Activated T-helper 1 cell treated with anti-CD3 and anti-CD28 coated beads, Interleukin-12 subunit alpha, Interleukin-12 subunit beta, Interleukin-2, Interleukin-4 antibody, amounts not matched to agents 30 ng/mL and 10 ng/mL and 1 ng/mL, durations not matched to agents 14 hours and 24 hours and 36 hours (primary cell): ENCODE results near the gene SORD. TPM values are rescaled to one million over a fixed set of nuclear protein-coding genes. Genes with fewer than 3 reads are reported as not detected.

Experiments used
- DNase-seq: peaks from one replicate; pipeline ENCODE4 v3.0.0; 2021; ENCODE audit warnings: low spot score
- H3K27ac Mint-ChIP-seq: one replicate; pipeline ENCODE4 v1.8.0; 2021; ENCODE audit warnings: mild to moderate bottlenecking, mixed read lengths
- H3K27me3 Mint-ChIP-seq: one replicate; pipeline ENCODE4 v1.8.0; 2022; ENCODE audit warnings: mild to moderate bottlenecking, moderate library complexity, mixed read lengths; ENCODE audit not compliant: insufficient read depth
- H3K36me3 Mint-ChIP-seq: one replicate; pipeline ENCODE4 v1.8.0; 2021; ENCODE audit warnings: low read depth, mixed read lengths
- H3K4me1 Mint-ChIP-seq: one replicate; pipeline ENCODE4 v1.8.0; 2021; ENCODE audit warnings: low read depth, mixed read lengths
- H3K4me3 Mint-ChIP-seq: one replicate; pipeline ENCODE4 v1.8.0; 2021; ENCODE audit warnings: mild to moderate bottlenecking, moderate library complexity, mixed read lengths
- H3K9me3 Mint-ChIP-seq: one replicate; pipeline ENCODE4 v1.8.0; 2021; ENCODE audit warnings: mixed read lengths
- intact Hi-C: fragments of 100-400 bp; cut with micrococcal nuclease; formaldehyde crosslinking; loops from one replicate; pipeline ENCODE4 v1.15.1; 2024
- total RNA-seq: library from RNA; stranded (reverse); gene quantifications from 2 replicates; pipeline ENCODE4 v1.2.3, GENCODE V29; 2022

Gene SORD
- total RNA-seq, 1 donor from 2014 or later = 19.9 TPM

GRCh38 chr15:45120081-45120972 is 97.3 kb downstream of the SORD start:
- Mint-ChIP-seq H3K4me3 (no peak overlapping the region), H3K27me3 (peaks cover 64% of the 10 kb centered on the region), H3K4me1 (peaks cover 19% of the 10 kb centered on the region), H3K27ac (no peak overlapping the region), H3K9me3 (no peaks in the 10 kb centered on the region), H3K36me3 (no peaks in the 10 kb centered on the region)
- no peak for DNase-seq
- intact Hi-C loops = no loop called here

- intact Hi-C loops = no loop called here
- Mint-ChIP-seq H3K4me3 (no peak overlapping the region), H3K27me3 (peaks cover 64% of the 10 kb centered on the region), H3K27ac (no peak overlapping the region), H3K4me1 (peaks cover 19% of the 10 kb centered on the region), H3K36me3 (no peaks in the 10 kb centered on the region), H3K9me3 (no peaks in the 10 kb centered on the region)
- no peak for DNase-seq
These were observed 98.0 kb downstream of the SORD start for GRCh38 chr15:45121020-45121419.

GRCh38 chr15:45121706-45122417 is 98.9 kb downstream of the SORD start:
- Mint-ChIP-seq H3K27me3 (peaks cover 63% of the 10 kb centered on the region), H3K27ac (no peak overlapping the region), H3K9me3 (no peaks in the 10 kb centered on the region), H3K4me3 (no peak overlapping the region), H3K4me1 (peaks cover 14% of the 10 kb centered on the region), H3K36me3 (no peaks in the 10 kb centered on the region)
- intact Hi-C loops = no loop called here
- DNase-seq = no peak

GRCh38 chr15:45122719-45123118 is 99.7 kb downstream of the SORD start:
- Mint-ChIP-seq H3K4me3 (no peak overlapping the region), H3K36me3 (no peaks in the 10 kb centered on the region), H3K27me3 (peaks cover 60% of the 10 kb centered on the region), H3K9me3 (no peaks in the 10 kb centered on the region), H3K4me1 (peaks cover 8% of the 10 kb centered on the region), H3K27ac (no peak overlapping the region)
- intact Hi-C loops = no loop called here
- no peak for DNase-seq

GRCh38 chr15:45123397-45123796 is 100.4 kb downstream of the SORD start:
- DNase-seq = no peak
- Mint-ChIP-seq H3K9me3 (no peaks in the 10 kb centered on the region), H3K36me3 (no peaks in the 10 kb centered on the region), H3K4me3 (no peak overlapping the region), H3K27ac (no peak overlapping the region), H3K27me3 (peaks cover 60% of the 10 kb centered on the region), H3K4me1 (peaks cover under 1% of the 10 kb centered on the region)
- intact Hi-C loops = no loop called here

- no peaks in the 10 kb centered on the region for H3K36me3 Mint-ChIP-seq
- H3K27ac Mint-ChIP-seq = no peak overlapping the region
- H3K4me3 Mint-ChIP-seq = no peak overlapping the region
- no peaks in the 10 kb centered on the region for H3K4me1 Mint-ChIP-seq
- no peak for DNase-seq
- intact Hi-C loops = loop anchor here (1.0 kb wide), 2 partner anchors 75 to 273 kb away; no protein-coding TSS in a partner anchor
- no peaks in the 10 kb centered on the region for H3K9me3 Mint-ChIP-seq
- peaks cover 64% of the 10 kb centered on the region for H3K27me3 Mint-ChIP-seq
These were observed 103.7 kb downstream of the SORD start for GRCh38 chr15:45126535-45127158.

Other genes starting within 250 kb of the SORD start
- gene TERB2, start 66.5 kb upstream of the SORD start, total RNA-seq = not detected in 2 replicates
- gene DUOX2, start 91.0 kb downstream of the SORD start, total RNA-seq = not detected in 2 replicates
- gene DUOXA2, start 91.1 kb downstream of the SORD start, total RNA-seq = not detected in 2 replicates
- 0.37 TPM in 1 of 2 replicates, not detected in the other for gene DUOXA1, start 106.7 kb downstream of the SORD start, total RNA-seq
- 0.10 and 0.13 TPM in 2 replicates for gene DUOX1, start 106.8 kb downstream of the SORD start, total RNA-seq
- gene SHF, start 164.8 kb downstream of the SORD start, total RNA-seq = 14.5 and 16.3 TPM in 2 replicates
- not detected in 2 replicates for gene SLC28A2, start 229.0 kb downstream of the SORD start, total RNA-seq